ENCODE results near the gene TAC4. TPM values are rescaled to one million over a fixed set of nuclear protein-coding genes. Genes with fewer than 3 reads are reported as not detected.

Gene TAC4
- total and polyA plus RNA-seq, 9 of the 15 experiments (the other 6 are each of a cell fraction or from before 2014, with no cell fraction given), result 0.17 TPM; not detected in 8

- TF ChIP-seq GTF3C2 (IDR thresholded peaks at IDR 0.05; ENCODE audit: borderline replicate concordance, extremely low read depth, insufficient read length), result no peak
- TF ChIP-seq THAP7 (CRISPR knock-in tag; IDR thresholded peaks at IDR 0.05), result no peak
- TF ChIP-seq ZNF280B (CRISPR knock-in tag; IDR thresholded peaks at IDR 0.05), result no peak
- TF ChIP-seq ZNF518B (CRISPR knock-in tag; IDR thresholded peaks at IDR 0.05), result no peak
- no peak for TF ChIP-seq SMARCA4 (IDR thresholded peaks at IDR 0.05)
- no peak for TF ChIP-seq ZBTB5 (IDR thresholded peaks at IDR 0.05)
- no peak for TF ChIP-seq FOXA3 (CRISPR knock-in tag; conservative IDR thresholded peaks at IDR 0.05 in 1 of 2, IDR thresholded peaks at IDR 0.05 in 1 of 2)
- TF ChIP-seq CREB1 (IDR thresholded peaks at IDR 0.05), result no peak
- TF ChIP-seq CREB1 (CRISPR knock-in tag; IDR thresholded peaks at IDR 0.05), result 0 out of 2 replicates have a peak, but pooled peaks have one; percentile 18
Observed at GRCh38 chr17:49880291-49881053, 32.6 kb upstream of the TAC4 start (continued).

Measured in K562 (cell line).